Measurements from ENCODE around the gene RALGPS1. TPM values are rescaled to one million over a fixed set of nuclear protein-coding genes. Genes with fewer than 3 reads are reported as not detected.

The RALGPS1 gene
- polyA plus RNA-seq, 1 donor: 7.9 TPM

DNA sequence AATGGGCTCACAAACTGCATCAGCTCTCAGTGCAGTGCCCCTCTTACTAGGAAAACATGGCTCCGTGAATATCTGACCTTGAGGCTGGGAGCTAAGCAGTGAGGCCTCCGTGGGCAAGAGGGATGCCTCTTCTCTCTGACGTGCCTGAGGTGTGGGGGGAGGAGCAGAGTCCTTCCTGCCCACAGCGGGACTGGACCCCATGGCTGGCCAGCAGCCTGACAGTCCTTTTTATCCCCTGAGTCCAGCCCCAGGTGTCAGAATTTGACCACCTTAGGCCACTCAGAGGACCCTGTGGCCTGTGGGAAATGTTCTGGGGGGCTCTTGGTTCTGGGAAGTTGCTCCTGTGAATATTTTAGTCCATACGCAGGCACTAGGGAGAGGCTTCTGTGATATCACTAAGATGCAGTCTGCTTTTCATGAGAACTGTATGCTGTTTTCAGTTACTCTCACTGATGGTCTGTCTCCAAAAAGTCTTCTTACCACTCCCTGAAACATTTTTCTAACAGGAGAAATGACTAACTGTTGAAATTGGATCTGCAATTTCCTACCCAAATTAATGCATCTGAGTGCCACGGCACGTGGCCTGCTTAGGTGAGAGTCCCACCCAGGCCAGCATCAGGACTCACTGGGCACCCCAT is 184.5 kb downstream of the RALGPS1 start:
- DNase-seq (ENCODE audit: low read depth): no peak

DNA sequence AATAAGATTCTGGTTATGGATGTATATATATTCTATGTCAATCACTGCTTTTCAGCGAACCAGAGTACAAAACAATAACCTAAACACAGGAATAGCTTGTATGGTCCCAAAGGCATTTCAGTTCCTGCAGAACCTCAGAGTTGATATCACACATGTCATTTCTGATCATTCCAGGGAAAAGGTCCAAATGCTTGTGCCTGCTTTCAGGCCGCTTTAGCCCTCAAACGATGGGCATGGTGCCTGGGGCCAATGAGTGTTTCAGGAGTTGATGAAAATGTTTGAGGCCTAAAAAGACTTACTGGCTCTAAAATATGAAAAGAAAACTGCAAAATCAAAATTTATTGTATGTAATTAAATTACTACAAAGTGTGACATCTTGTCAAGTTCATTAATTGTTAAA is 185.1 kb downstream of the RALGPS1 start:
- DNase-seq (ENCODE audit: low read depth): no peak

GRCh38 chr9:127102176-127102575 is 187.6 kb downstream of the RALGPS1 start:
- no peak for DNase-seq (ENCODE audit: low read depth)

GRCh38 chr9:127102788-127103187 is 188.2 kb downstream of the RALGPS1 start:
- DNase-seq (ENCODE audit: low read depth): no peak

GRCh38 chr9:127104581-127105311 is 190.2 kb downstream of the RALGPS1 start:
- no peak for DNase-seq (ENCODE audit: low read depth)

GRCh38 chr9:127105805-127106465 is 191.4 kb downstream of the RALGPS1 start:
- DNase-seq (ENCODE audit: low read depth): no peak

DNA sequence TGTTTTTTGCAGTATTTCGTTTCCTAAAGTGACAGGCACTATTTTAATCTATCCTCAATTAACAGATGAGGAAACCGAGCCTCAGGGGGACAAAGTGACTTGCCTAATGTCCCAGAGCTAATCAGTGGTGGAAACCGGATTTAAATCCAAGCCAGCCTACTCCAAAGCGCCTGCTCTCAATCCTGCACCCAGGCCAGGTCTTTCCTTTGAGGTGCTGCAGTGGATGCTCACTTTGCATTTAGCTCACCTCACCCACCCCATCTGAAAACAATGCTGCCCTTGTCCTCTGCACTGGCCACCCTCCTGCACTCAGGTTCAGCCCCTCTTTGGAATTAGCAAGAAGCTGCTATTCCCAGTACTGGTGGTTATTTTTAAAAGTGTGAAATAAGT is 191.9 kb downstream of the RALGPS1 start:
- no peak for DNase-seq (ENCODE audit: low read depth)

DNA sequence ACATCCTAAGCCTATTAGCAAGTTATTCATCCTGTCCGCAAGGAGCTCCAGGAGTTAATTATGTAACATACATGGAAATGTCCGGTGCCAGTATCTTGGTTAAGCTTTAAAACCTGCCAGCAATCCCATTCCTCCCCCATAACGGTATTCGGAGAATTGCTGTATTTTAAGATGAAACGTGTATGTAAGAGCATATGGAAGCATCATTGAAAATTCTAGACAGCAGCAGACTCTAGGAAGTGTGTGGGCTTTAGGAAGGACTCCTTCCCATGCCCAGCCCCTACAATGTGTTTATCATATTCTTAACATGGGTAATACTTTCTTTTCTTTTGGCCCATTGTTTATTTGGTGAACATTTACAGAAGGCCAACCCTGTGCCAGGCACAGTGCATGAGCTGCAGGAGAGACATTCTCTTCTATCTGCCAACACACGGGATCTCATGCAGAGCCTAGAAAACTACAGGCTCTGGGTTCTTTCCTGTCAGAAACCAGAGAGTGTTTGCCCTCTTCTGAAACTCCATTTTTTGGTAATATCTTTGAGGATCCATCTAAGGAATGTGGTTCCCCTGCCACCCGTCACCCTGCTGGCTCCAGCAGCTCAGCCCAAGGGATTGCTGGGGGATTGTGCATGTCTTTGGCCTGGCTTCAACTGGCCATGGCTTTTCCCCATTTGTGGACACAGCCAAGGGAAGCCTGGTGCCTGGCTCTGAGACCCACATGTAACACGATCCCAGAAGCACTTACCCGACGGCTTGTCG is 192.8 kb downstream of the RALGPS1 start:
- DNase-seq (ENCODE audit: low read depth): no peak

DNA sequence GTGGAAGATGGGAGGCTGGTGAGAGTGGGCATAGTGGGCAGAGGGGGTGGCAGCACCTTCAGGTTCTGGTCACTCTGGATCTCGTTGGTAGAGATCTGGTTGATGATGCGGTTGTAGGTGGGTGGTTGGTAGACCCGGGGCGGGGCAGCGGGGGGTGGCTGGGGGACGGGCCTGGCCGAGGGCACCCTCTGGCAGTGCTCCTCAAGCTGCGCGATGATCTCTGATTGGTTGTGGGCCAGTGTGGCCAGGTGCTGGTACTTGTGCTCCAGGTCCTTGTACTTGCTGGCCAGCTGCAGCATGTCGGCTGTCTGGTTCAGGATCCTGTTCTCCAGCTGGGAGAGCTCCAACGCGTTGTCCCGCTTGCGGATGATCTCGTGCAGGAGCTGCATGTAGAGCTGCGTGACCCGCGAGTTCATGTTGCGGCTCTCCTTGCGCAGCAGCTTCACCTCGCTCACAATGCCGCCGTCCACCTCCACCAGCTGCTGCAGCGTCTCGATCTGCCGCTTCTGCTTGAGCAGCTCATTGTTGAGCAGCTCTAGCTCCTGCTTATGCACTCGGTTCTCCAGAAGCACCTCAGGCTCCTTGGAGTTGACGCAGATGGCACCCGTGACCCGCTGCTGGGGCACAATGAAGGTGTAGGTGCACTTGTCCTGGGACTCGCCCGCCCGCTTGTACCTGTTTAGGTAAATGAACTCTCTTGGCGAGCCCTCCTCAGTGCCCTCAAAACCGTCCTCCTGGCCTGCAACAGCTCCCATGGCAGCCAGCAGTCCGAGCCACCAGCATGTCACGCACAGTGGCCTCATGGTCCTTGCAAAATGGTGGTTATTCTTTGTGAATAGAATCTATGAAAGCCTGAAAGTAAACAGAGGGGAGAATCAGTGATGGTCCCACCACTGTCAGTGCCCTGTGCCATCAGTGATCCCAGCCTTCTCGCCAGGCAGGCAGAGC is 193.6 kb downstream of the RALGPS1 start:
- no peak for DNase-seq (ENCODE audit: low read depth)

DNA sequence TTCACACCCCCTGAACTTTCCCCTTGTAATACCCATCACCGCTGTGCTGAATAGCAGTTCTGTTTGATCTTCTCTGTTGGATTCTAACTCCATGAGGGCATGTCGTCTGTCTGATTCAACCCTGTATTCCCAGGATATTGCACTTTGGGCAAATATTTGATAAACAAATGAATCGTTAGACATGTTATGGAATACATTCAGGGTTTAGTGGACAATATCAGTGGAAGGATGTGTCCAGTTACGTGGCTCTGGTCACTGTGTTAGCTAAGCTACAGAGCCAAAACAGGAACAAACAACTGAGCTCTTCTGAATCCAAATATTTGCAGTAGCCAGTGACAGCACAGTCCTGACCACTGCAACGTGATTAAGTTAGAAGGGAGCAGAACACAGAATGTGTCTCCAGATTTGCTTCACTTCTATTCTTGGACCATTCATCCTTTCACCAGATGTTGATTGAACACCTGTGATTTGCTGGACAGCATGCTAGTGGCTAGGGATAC is 194.7 kb downstream of the RALGPS1 start:
- no peak for DNase-seq (ENCODE audit: low read depth)

- DNase-seq (ENCODE audit: low read depth): no peak
Observed at GRCh38 chr9:127112056-127112455, 197.5 kb downstream of the RALGPS1 start.

DNA sequence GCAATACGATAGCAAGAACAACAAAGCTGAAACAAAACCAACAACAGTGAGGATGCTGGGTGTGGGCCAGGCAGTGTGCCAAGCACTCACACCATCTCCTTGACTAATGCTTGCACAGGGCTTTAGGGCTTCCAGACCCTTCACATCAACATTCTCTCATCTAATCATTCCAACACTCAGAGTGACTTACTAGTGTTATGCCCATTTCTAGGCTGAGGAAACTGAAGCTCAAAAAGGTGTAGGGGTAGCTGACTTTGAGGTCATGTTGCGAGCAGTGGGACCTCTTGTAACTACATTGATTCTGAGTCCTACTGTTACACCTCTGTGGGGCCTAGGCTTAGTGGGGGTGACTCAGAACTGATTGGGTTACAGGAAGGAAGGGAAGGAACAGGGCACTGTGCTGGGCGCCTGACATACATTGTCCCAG is 198.2 kb downstream of the RALGPS1 start:
- DNase-seq (ENCODE audit: low read depth): no peak

DNA sequence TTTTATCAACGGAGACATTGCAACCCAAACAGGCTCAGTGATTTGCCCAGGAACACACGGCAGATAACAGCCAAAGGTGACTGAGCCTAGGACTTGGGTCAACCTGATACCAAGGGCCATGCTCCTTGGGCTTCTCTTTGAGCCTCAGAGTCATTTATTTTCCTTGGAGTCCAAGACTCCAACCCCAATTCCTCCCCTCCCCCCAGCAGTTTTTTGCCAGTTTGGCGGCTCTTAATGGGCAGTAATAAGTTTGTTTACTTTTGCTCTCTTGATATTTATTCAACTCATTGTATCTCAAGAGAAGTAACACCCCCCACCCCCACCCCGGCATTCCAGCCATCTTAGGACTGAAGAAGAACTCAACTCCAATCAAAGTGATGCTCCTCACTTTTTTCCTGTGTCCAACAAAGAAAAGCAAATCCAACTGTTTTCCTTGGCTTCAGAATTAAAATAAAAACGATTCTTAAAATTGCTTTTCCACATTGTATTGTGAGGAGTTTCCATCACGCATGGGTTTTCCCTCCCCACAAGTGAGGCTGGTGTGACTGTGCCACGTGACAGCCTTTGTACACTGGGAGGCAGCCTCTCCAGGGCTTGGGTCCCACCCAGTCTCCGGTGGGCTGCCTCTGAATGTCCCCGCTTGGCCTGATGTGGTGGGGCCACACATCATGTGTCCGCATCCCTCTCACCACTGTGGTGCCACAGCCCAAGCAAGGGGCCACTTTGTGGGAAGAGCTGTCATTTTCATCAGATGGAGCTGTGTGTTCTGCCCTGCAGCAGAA is 198.8 kb downstream of the RALGPS1 start:
- no peak for DNase-seq (ENCODE audit: low read depth)

- DNase-seq (ENCODE audit: low read depth): no peak
Observed at GRCh38 chr9:127114606-127115005, 200.0 kb downstream of the RALGPS1 start.

DNA sequence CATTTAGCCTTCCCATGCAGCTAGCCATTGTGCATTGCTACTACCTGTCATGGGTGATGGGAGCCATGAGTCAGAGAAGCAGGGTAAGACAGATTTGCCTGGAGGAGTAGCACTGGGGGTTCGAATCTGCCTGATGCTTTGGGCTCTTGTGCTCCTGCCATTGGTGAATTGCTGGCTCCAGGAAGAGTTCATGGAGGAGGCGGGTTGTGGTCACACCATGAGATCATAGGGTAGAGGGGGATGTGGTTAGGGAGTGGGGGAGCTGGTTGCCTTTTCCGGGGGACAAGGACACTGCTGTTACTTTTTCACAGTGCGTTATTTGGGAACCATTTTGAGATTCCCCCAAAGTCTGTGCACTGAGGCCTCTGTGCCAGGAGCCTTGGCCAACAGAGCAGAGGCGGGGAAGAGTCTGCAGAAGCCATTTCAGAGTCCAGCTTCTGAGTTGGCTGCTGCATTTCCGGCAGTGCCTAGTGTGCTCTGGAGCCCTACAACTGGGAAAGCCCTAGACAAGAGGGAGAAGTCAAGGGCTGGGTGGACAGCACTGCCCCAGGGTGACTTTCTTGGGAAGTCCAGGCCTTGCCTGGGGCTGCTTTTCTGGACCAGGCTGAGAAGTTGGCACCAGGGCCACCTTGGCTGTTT is 201.6 kb downstream of the RALGPS1 start:
- DNase-seq (ENCODE audit: low read depth): no peak

- DNase-seq (ENCODE audit: low read depth): no peak
Observed at GRCh38 chr9:127116957-127117356, 202.4 kb downstream of the RALGPS1 start.

DNA sequence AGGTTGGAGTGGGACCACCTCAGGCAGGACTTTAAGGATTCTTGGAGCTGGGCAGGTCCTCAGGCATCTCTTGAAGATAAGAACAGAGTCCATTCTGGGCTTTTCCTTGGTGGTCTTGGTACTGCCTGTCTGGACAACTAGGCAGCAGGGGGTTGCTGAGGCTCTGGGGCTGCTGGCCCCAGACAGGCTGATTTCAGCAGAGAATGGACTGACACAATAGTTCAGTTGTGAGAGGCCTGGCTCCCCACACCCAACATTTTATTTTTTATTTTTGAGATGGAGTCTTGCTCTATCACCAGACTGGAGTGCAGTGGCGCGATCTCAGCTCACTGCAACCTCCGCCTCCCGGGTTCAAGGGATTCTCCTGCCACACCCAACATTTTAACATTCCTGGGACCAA is 203.2 kb downstream of the RALGPS1 start:
- no peak for DNase-seq (ENCODE audit: low read depth)

- DNase-seq (ENCODE audit: low read depth): no peak
Observed at GRCh38 chr9:127118597-127119319, 204.2 kb downstream of the RALGPS1 start.

DNA sequence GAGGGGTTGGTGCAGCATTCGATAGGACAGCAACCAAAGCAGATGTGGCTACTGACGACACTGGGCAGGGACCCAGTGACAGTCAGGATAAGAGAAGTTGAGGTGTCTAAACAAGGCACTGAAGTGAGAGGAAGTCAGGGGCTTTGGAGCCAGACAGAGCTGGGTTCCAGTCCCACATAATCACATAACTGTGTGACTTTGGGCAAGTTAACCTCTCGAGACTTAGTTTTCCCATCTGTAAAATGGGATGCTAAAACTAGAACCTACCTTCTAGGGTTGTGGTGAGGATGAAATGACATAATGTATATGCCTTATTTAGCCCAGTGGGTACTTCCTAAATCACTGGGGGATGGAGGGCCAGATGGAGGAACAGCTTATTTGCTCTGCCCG is 204.7 kb downstream of the RALGPS1 start:
- no peak for DNase-seq (ENCODE audit: low read depth)

All from forelimb muscle (tissue), 1 donor.